K562 (cell line): Measurements from ENCODE around the gene ADAM15. TPM values are rescaled to one million over a fixed set of nuclear protein-coding genes. Genes with fewer than 3 reads are reported as not detected.

Experiments used
- ARID3B ChIP-seq: fragments of 250-450 bp; sonication (Bioruptor Pico); IDR thresholded peaks from 2 replicates; pipeline ENCODE4 v1.4.0; 2020; ENCODE audit warnings: borderline replicate concordance
- CHCHD3 ChIP-seq: fragments of 250-450 bp; sonication (Bioruptor Pico); IDR thresholded peaks from 2 replicates; pipeline ENCODE4 v2.1.2; 2022; ENCODE audit warnings: mild to moderate bottlenecking
- EGR1 ChIP-seq: fragments of 450-650 bp; conservative IDR thresholded peaks from 2 replicates; pipeline ENCODE4 v1.6.1; 2017; ENCODE audit warnings: mild to moderate bottlenecking
- ELF2 ChIP-seq: fragments of 250-450 bp; sonication (Bioruptor Pico); IDR thresholded peaks from 2 replicates; pipeline ENCODE4 v1.5.0; 2021; ENCODE audit warnings: mild to moderate bottlenecking
- FOSL1 ChIP-seq: fragments of 200-800 bp; sonication (Bioruptor generic); conservative IDR thresholded peaks from 2 replicates; pipeline ENCODE4 v1.6.1; 2016; ENCODE audit warnings: missing genetic modification characterization, missing compliant biosample characterization
- HNRNPLL ChIP-seq: fragments of 200-400 bp; formaldehyde crosslinking; IDR thresholded peaks from 2 replicates; pipeline ENCODE4 v1.6.1; 2017; ENCODE audit warnings: low read length, low read depth, mild to moderate bottlenecking; ENCODE audit not compliant: poor library complexity, severe bottlenecking
- HSF4 ChIP-seq: fragments of 250-450 bp; sonication (Bioruptor Pico); IDR thresholded peaks from 2 replicates; pipeline ENCODE4 v2.1.2; 2022; ENCODE audit warnings: mild to moderate bottlenecking, moderate library complexity, borderline replicate concordance
- ILF3 ChIP-seq: fragments of 450-650 bp; IDR thresholded peaks from 2 replicates; pipeline ENCODE4 v1.6.1; 2018; ENCODE audit warnings: antibody characterized with exemption, mild to moderate bottlenecking, moderate library complexity, borderline replicate concordance
- JUN ChIP-seq, 2 experiments: sonication (generic) in 1 of 2; formaldehyde crosslinking in 1 of 2; IDR thresholded peaks; 2 replicates each; pipeline versions ENCODE4 v1.6.1 to v1.8.0; 2012 to 2022; ENCODE audit warnings: borderline replicate concordance in 2 of 2, mild to moderate bottlenecking in 2 of 2, improper control_type of control experiment in 1 of 2, low read depth in 1 of 2, low read length in 1 of 2, missing genetic modification reagents in 1 of 2
- KDM4B ChIP-seq, 2 experiments: fragments of 450-650 bp in 1 of 2; sonication (generic) in 1 of 2; IDR thresholded peaks; 2 replicates each; pipeline ENCODE4 v1.6.1; 2016 to 2017; ENCODE audit warnings: borderline replicate concordance in 2 of 2, antibody characterized with exemption in 1 of 2, low read depth in 1 of 2, mild to moderate bottlenecking in 1 of 2
- NCOA4 ChIP-seq: fragments of 450-650 bp; IDR thresholded peaks from 2 replicates; pipeline ENCODE4 v1.6.1; 2018; ENCODE audit warnings: mild to moderate bottlenecking; ENCODE audit not compliant: partially characterized antibody
- NCOA6 ChIP-seq: fragments of 450-650 bp; IDR thresholded peaks from 2 replicates; pipeline ENCODE4 v1.6.1; 2017; ENCODE audit warnings: mild to moderate bottlenecking
- PTRF ChIP-seq: fragments of 450-650 bp; IDR thresholded peaks from 2 replicates; pipeline ENCODE4 v1.6.1; 2016; ENCODE audit warnings: mild to moderate bottlenecking, missing genetic modification characterization, missing compliant biosample characterization
- SAP30 ChIP-seq: fragments of 200-600 bp; sonication (generic); IDR thresholded peaks from 2 replicates; pipeline ENCODE4 v1.6.1; 2012; ENCODE audit warnings: borderline replicate concordance, low read depth, mild to moderate bottlenecking, moderate library complexity, low read length, control low read depth, inconsistent platforms; ENCODE audit not compliant: insufficient read depth, poor library complexity, severe bottlenecking
- SIRT6 ChIP-seq: IDR thresholded peaks from one replicate; pipeline ENCODE4 v1.6.1; 2012; ENCODE audit warnings: low read depth, mild to moderate bottlenecking, control low read depth, inconsistent platforms, low read length, moderate library complexity
- SMARCE1 ChIP-seq: fragments of 450-650 bp; IDR thresholded peaks from 2 replicates; pipeline ENCODE4 v1.7.1; 2016; ENCODE audit warnings: mild to moderate bottlenecking
- STAT5B ChIP-seq: fragments of 250-450 bp; sonication (Bioruptor Pico); IDR thresholded peaks from 2 replicates; pipeline ENCODE4 v1.8.0; 2021; ENCODE audit warnings: mild to moderate bottlenecking, inconsistent platforms
- ZNF23 ChIP-seq: fragments of 250-450 bp; sonication (Bioruptor Pico); IDR thresholded peaks from 2 replicates; pipeline ENCODE4 v1.4.0; 2020; ENCODE audit warnings: mild to moderate bottlenecking
- ZNF707 ChIP-seq: fragments of 250-450 bp; sonication (Bioruptor Pico); conservative IDR thresholded peaks from 2 replicates; pipeline ENCODE4 v1.8.0; 2022; ENCODE audit warnings: inconsistent platforms, mild to moderate bottlenecking, moderate library complexity
- ZNF76 ChIP-seq: fragments of 250-450 bp; sonication (Bioruptor Pico); IDR thresholded peaks from 2 replicates; pipeline ENCODE4 v1.4.0; 2020; ENCODE audit warnings: mild to moderate bottlenecking, moderate library complexity, borderline replicate concordance
- polyA plus RNA-seq, 8 experiments: library from polyadenylated mRNA; depleted of rRNA in 4 of 8; stranded (reverse) in 5 of 8; unstranded in 3 of 8; fragments of >200 nt; fragmentation: Nextera tagmentation in 2 of 8; fragmentation: Illumina TruSeq in 1 of 8; extraction: Ambion mirVana in 2 of 8; extraction: Trizol in 1 of 8; gene quantifications; 2 replicates each; pipeline versions ENCODE4 v1.2.1 to v1.2.3, GENCODE V29; 2011 to 2014; ENCODE audit warnings: inconsistent platforms in 1 of 8, missing spikeins in 1 of 8
- total RNA-seq, 7 experiments: library from RNA; depleted of rRNA in 6 of 7; stranded (reverse); fragments of >200 nt in 6 of 7; fragmentation: Illumina TruSeq in 2 of 7; extraction: Trizol in 2 of 7; gene quantifications; 2 replicates each; pipeline versions ENCODE4 v1.2.1 to v1.2.3, GENCODE V29; 2011 to 2021; ENCODE audit warnings: low replicate concordance in 1 of 7
- TF ChIP-seq, protein P1 (sequence below): fragments of 450-650 bp; IDR thresholded peaks from 2 replicates; pipeline ENCODE4 v1.6.1; 2014; ENCODE audit warnings: low read depth, mild to moderate bottlenecking, moderate library complexity, borderline replicate concordance
- TF ChIP-seq, protein P2 (sequence below): fragments of 450-650 bp; formaldehyde crosslinking; IDR thresholded peaks from 2 replicates; pipeline ENCODE4 v1.4.0; 2020; ENCODE audit warnings: mild to moderate bottlenecking, moderate library complexity

Gene ADAM15
- total and polyA plus RNA-seq, 9 of the 15 experiments (the other 6 are each of a cell fraction or from before 2014, with no cell fraction given): 0.69 to 72.3 (median 32.8) TPM

GRCh38 chr1:155084722-155085503 is 33.8 kb downstream of the ADAM15 start (continued):
- TF ChIP-seq KDM4B (IDR thresholded peaks at IDR 0.05; ENCODE audit: borderline replicate concordance in 2 of 2, low read depth in 1 of 2) (no peak), ZNF707 (CRISPR knock-in tag) (no peak), PTRF (tag) (no peak), FOSL1 (tag) (peak; percentile 8; the same call in 1 of the 2 replicates), SMARCE1 (0 out of 2 replicates have a peak, but pooled peaks have one; percentile 25), ZNF23 (CRISPR knock-in tag) (no peak), JUN (IDR thresholded peaks at IDR 0.05; ENCODE audit: borderline replicate concordance, low read depth, low read length) (peak; percentile 59; the same call in 1 of the 2 replicates), JUN (CRISPR knock-in tag; IDR thresholded peaks at IDR 0.05; ENCODE audit: borderline replicate concordance) (no peak), ELF2 (peak; percentile 28; the same call in 1 of the 2 replicates), STAT5B (no peak), ZNF76 (CRISPR knock-in tag) (no peak), NCOA4 (no peak), ILF3 (no peak), CHCHD3 (CRISPR knock-in tag) (no peak), SIRT6 (no peak), EGR1 (no peak), SAP30 (peak; percentile 73), HNRNPLL (peak; percentile 65), NCOA6 (no peak), HSF4 (CRISPR knock-in tag) (no peak), ARID3B (CRISPR knock-in tag) (no peak)
- TF ChIP-seq, protein P1, sequence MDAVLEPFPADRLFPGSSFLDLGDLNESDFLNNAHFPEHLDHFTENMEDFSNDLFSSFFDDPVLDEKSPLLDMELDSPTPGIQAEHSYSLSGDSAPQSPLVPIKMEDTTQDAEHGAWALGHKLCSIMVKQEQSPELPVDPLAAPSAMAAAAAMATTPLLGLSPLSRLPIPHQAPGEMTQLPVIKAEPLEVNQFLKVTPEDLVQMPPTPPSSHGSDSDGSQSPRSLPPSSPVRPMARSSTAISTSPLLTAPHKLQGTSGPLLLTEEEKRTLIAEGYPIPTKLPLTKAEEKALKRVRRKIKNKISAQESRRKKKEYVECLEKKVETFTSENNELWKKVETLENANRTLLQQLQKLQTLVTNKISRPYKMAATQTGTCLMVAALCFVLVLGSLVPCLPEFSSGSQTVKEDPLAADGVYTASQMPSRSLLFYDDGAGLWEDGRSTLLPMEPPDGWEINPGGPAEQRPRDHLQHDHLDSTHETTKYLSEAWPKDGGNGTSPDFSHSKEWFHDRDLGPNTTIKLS: peak; percentile 56; the same call in 1 of the 2 replicates
- TF ChIP-seq, protein P2, sequence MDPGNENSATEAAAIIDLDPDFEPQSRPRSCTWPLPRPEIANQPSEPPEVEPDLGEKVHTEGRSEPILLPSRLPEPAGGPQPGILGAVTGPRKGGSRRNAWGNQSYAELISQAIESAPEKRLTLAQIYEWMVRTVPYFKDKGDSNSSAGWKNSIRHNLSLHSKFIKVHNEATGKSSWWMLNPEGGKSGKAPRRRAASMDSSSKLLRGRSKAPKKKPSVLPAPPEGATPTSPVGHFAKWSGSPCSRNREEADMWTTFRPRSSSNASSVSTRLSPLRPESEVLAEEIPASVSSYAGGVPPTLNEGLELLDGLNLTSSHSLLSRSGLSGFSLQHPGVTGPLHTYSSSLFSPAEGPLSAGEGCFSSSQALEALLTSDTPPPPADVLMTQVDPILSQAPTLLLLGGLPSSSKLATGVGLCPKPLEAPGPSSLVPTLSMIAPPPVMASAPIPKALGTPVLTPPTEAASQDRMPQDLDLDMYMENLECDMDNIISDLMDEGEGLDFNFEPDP (CRISPR knock-in tag): no peak
